ENCODE results near the gene VKORC1L1.
"Not testable (repeated sequence)": the region's sequence is repeated elsewhere in the genome, so short reads cannot be mapped to it uniquely, and the experiment has no call there.

The VKORC1L1 gene

DNA sequence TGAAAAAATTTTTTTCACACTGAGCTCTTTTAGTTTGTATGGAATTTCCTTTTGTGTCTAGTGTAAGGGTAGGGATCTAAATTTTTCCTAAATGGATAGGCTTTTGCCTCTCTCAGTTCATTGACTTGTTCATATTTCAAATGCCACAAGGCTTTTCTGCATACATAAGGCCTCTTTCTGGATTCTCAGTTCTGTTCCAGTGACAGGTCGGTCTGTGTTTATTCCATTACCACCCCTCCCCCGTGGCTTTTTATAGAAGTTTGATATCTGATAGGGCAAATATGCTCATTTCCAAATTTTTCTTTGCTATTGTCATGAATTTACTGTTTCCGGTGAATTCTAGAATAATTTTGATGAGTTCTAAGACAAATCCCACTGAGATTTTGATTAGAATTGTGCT is 12.7 kb downstream of the VKORC1L1 start:
- not testable (repeated sequence) for H3K4me1 ChIP-seq (ENCODE audit: control insufficient read depth, insufficient read depth, low read length, unreplicated experiment); H2AFZ ChIP-seq (ENCODE audit: low read length, unreplicated experiment); H3K27me3 ChIP-seq (ENCODE audit: insufficient read depth, low read length); H3K79me2 ChIP-seq (ENCODE audit: control insufficient read depth, insufficient read depth, low read length, unreplicated experiment); H3K27ac ChIP-seq (ENCODE audit: low read depth, low read length); H3K36me3 ChIP-seq (ENCODE audit: insufficient read depth, low read length); H3K4me3 ChIP-seq (ENCODE audit: low read depth, low read length)

DNA sequence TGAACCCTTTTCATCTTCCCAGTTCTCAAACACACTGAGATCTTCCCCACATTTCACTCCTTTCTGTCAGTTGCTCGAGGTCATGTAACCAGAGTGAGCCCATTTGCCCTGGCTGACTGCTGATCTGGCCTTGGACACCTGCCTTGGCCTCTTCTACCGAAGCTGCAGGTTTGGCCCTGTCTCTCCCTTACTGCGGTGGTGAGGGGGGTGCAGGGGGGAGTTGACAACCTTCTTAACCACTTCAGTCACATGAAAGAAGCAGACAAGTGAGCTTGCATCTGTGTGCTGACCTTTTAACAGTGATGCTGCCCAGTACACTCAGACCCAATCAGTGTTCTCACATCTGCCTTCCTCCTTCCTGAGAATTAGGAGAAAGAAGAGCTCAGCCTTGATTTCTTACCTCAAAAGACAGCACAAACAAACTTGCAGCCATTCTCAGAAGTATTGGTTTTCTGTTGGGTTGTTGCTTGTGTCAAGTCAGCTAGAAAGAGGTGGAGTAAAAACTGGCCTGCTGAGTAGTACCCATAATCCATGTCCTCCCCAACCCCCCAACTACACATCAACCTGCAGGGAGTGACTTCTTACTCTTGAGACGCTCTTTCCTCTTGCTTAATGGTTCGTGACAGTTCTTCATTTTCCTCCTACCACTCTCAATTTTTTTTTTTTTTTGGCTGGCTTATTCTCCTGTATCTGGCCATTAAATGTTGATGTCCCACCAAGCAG is 15.7 kb downstream of the VKORC1L1 start:
- not testable (repeated sequence) for H3K4me1 ChIP-seq (ENCODE audit: control insufficient read depth, insufficient read depth, low read length, unreplicated experiment); H3K27ac ChIP-seq (ENCODE audit: low read depth, low read length); H3K27me3 ChIP-seq (ENCODE audit: insufficient read depth, low read length); H3K36me3 ChIP-seq (ENCODE audit: insufficient read depth, low read length); H2AFZ ChIP-seq (ENCODE audit: low read length, unreplicated experiment); H3K4me3 ChIP-seq (ENCODE audit: low read depth, low read length)
- peaks cover 12% of the 10 kb centered on the region for H3K79me2 ChIP-seq (ENCODE audit: control insufficient read depth, insufficient read depth, low read length, unreplicated experiment)

DNA sequence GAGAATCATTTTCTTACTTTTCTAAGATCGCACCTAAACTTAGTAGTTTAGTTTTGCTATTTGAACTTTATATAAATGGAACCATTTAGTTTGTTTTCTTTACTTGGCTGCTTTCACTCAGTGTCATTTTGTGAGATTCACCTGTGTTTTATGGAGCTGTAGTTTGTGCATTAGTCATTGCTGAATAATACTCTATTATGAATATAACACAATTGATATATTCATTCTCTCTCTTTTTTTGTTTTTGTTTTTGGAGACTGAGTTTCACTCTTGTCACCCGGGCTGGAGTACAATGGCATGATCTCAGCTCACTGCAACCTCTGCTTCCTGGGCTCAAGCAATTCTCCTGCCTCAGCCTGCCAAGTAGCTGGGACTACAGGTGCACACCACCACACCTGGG is 16.8 kb downstream of the VKORC1L1 start:
- H3K27ac ChIP-seq (ENCODE audit: low read depth, low read length); H2AFZ ChIP-seq (ENCODE audit: low read length, unreplicated experiment); H3K4me3 ChIP-seq (ENCODE audit: low read depth, low read length); H3K36me3 ChIP-seq (ENCODE audit: insufficient read depth, low read length); H3K4me1 ChIP-seq (ENCODE audit: control insufficient read depth, insufficient read depth, low read length, unreplicated experiment); H3K27me3 ChIP-seq (ENCODE audit: insufficient read depth, low read length): not testable (repeated sequence)
- H3K79me2 ChIP-seq (ENCODE audit: control insufficient read depth, insufficient read depth, low read length, unreplicated experiment), result peaks cover 12% of the 10 kb centered on the region

DNA sequence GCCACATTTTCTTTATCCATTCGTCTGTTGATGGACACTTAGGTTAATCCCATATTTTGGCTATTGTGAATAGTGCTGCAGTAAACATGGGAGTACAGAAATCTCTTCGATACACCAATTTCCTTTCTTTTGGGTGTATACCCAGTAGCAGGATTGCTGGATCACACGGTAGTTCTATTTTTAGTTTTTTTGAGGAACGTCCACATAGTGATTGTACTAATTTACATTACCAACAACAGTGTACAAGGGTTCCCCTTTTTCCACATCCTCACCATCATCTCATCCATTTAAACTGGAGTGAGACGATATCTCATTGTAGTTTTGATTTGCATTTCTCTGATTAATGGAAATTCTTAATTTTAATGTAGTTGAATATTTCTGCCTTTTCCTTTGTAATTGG is 19.3 kb downstream of the VKORC1L1 start:
- Histone ChIP-seq H3K27ac (ENCODE audit: low read depth, low read length) (no peak overlapping the region), H3K27me3 (ENCODE audit: insufficient read depth, low read length) (no peaks in the 10 kb centered on the region), H3K79me2 (ENCODE audit: control insufficient read depth, insufficient read depth, low read length, unreplicated experiment) (peaks cover 12% of the 10 kb centered on the region), H2AFZ (ENCODE audit: low read length, unreplicated experiment) (no peak overlapping the region), H3K4me3 (ENCODE audit: low read depth, low read length) (no peak overlapping the region), H3K4me1 (ENCODE audit: control insufficient read depth, insufficient read depth, low read length, unreplicated experiment) (no peaks in the 10 kb centered on the region), H3K36me3 (ENCODE audit: insufficient read depth, low read length) (0 out of 2 replicates have a peak, but pooled peaks cover 5% of the 10 kb centered on the region)

DNA sequence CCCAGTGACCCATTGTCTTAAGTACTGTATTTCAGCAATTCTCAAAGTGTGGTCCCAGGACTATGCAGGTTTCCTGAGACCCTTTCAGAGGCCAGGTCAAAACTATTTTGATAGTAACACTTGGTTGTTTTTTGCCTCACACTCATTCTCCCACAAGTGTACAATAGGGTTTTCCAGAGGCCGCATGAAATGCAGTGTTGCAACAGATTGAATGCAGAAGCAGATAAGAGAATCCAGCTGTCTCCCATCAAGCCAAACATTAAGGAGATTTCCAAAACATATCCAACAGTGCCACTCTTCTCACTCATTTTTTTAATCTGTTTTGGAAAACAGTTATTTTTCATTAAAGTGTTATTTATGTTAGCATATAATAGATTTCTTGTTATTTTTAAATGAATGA is 20.0 kb downstream of the VKORC1L1 start:
- peaks cover 12% of the 10 kb centered on the region for H3K79me2 ChIP-seq (ENCODE audit: control insufficient read depth, insufficient read depth, low read length, unreplicated experiment)

DNA sequence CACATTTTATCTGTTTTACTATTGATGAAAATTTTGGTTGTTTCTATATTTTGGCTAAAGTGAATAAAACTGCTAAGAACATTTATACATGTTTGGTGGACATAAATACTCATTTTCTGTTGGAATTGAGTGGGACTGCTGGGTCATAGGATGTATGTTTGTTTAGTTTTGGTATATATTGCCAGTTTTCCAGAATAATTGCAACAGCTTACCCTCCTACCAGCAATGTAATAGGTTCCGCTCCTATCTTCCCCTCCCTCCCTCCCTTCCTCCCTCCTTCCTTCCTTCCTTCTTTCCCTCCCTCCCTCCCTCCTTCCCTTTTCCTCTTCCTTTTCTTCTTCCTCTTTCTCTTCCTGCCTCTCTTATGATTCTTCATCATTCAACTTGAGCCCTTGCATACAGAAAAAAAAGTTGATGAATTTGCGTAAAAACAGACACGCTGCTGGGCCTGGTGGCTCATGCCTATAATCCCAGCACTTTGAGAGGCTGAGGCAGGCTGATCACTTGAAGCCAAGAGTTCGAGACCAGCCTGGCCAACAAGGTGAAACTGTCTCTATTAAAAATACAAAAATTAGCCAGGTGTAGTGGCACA is 23.5 kb downstream of the VKORC1L1 start:
- H3K36me3 ChIP-seq (ENCODE audit: insufficient read depth, low read length), result peaks cover 15% of the 10 kb centered on the region

More for the DNA sequence above, 20.0 kb downstream of the VKORC1L1 start:
- Histone ChIP-seq H2AFZ (ENCODE audit: low read length, unreplicated experiment) (no peak overlapping the region), H3K4me1 (ENCODE audit: control insufficient read depth, insufficient read depth, low read length, unreplicated experiment) (no peaks in the 10 kb centered on the region), H3K36me3 (ENCODE audit: insufficient read depth, low read length) (0 out of 2 replicates have a peak, but pooled peaks cover 5% of the 10 kb centered on the region), H3K27me3 (ENCODE audit: insufficient read depth, low read length) (no peaks in the 10 kb centered on the region), H3K4me3 (ENCODE audit: low read depth, low read length) (no peak overlapping the region), H3K27ac (ENCODE audit: low read depth, low read length) (no peak overlapping the region)

DNA sequence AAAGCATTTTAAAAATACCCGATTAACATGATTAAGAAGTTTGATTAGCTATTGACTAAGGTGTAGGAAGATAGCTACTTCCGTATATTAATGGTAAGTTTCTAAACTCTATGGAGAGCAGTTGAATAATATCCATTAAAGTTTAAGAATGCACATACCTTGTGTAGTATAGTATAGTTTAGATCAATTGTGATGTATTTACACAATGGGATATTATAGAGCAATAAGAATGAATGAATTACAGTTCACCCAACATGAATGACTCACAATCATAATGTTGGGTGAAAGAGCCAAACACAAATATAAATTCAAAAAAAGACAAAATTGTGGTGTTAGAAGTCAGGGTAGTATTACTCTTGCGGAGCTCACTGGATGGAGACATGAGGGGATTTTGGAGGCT is 24.4 kb downstream of the VKORC1L1 start:
- H3K36me3 ChIP-seq (ENCODE audit: insufficient read depth, low read length), result peaks cover 14% of the 10 kb centered on the region
- not testable (repeated sequence) for H2AFZ ChIP-seq (ENCODE audit: low read length, unreplicated experiment); H3K79me2 ChIP-seq (ENCODE audit: control insufficient read depth, insufficient read depth, low read length, unreplicated experiment); H3K27ac ChIP-seq (ENCODE audit: low read depth, low read length); H3K4me3 ChIP-seq (ENCODE audit: low read depth, low read length); H3K4me1 ChIP-seq (ENCODE audit: control insufficient read depth, insufficient read depth, low read length, unreplicated experiment); H3K27me3 ChIP-seq (ENCODE audit: insufficient read depth, low read length)

More for the DNA sequence above, 23.5 kb downstream of the VKORC1L1 start:
- Histone ChIP-seq H3K4me1 (ENCODE audit: control insufficient read depth, insufficient read depth, low read length, unreplicated experiment) (no peaks in the 10 kb centered on the region), H3K79me2 (ENCODE audit: control insufficient read depth, insufficient read depth, low read length, unreplicated experiment) (peaks cover 14% of the 10 kb centered on the region), H3K27me3 (ENCODE audit: insufficient read depth, low read length) (no peaks in the 10 kb centered on the region), H2AFZ (ENCODE audit: low read length, unreplicated experiment) (no peak overlapping the region), H3K27ac (ENCODE audit: low read depth, low read length) (no peak overlapping the region), H3K4me3 (ENCODE audit: low read depth, low read length) (no peak overlapping the region)

DNA sequence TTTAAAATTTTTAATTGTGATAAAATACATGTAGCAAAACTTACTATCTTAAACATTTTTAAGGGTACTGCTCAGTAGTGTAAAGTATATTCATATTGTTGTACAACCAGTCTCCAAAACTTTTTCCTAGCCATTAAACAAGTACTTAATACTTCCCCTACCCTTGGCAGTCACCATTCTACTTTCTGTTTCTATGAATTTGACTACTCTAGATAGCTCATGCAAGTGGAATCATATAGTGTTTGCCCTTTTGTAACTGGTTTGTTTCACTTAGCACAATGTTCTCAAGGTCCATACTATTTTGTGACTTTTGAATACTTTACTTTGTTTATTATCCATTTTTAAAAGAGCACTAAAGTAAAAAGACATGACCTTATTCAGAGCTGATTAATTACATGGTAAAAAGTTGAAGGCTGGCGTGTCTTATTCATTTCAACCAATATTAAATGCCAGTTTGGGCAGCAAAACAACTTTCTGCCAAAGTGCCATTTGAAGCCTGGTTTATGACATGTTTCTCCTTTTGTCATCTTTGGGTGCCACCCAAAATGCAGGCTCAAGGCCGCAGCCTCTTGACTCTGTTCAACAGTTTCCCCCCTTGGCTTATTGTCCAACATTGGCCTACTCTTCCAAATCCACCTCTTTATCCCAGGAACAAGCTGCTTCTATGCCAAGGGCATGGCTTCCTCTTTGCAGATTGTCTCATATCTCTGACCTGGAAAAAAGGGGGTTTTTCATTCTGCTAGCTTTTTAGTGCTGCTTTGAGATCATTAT is 26.0 kb downstream of the VKORC1L1 start:
- not testable (repeated sequence) for H3K27me3 ChIP-seq (ENCODE audit: insufficient read depth, low read length); H3K4me3 ChIP-seq (ENCODE audit: low read depth, low read length); H3K79me2 ChIP-seq (ENCODE audit: control insufficient read depth, insufficient read depth, low read length, unreplicated experiment); H2AFZ ChIP-seq (ENCODE audit: low read length, unreplicated experiment); H3K27ac ChIP-seq (ENCODE audit: low read depth, low read length); H3K4me1 ChIP-seq (ENCODE audit: control insufficient read depth, insufficient read depth, low read length, unreplicated experiment)
- H3K36me3 ChIP-seq (ENCODE audit: insufficient read depth, low read length), result peaks cover 17% of the 10 kb centered on the region

DNA sequence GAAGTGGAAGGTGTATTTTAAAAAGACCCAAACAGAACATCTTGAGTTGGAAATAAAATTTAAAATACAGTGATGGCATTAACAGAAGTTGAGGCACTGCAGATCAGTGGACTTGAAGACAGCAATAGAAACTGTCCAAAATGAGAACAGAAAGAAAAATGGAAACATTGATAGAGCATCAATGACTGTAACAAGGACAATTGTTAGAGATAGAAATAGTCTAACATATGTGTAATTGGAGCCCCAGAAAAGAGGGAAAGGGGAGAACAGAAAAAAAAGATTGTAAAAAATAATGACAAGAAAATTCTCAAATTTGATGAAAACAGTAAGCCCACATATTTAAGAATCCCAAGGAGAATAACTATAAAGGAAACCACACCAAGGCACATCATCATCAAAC is 29.4 kb downstream of the VKORC1L1 start:
- H3K4me1 ChIP-seq (ENCODE audit: control insufficient read depth, insufficient read depth, low read length, unreplicated experiment), result no peaks in the 10 kb centered on the region
- H2AFZ ChIP-seq (ENCODE audit: low read length, unreplicated experiment), result no peak overlapping the region
- H3K27ac ChIP-seq (ENCODE audit: low read depth, low read length), result no peak overlapping the region
- peaks cover 3% of the 10 kb centered on the region for H3K79me2 ChIP-seq (ENCODE audit: control insufficient read depth, insufficient read depth, low read length, unreplicated experiment)
- peaks cover 21% of the 10 kb centered on the region for H3K36me3 ChIP-seq (ENCODE audit: insufficient read depth, low read length)
- no peaks in the 10 kb centered on the region for H3K27me3 ChIP-seq (ENCODE audit: insufficient read depth, low read length)
- H3K4me3 ChIP-seq (ENCODE audit: low read depth, low read length), result no peak overlapping the region

DNA sequence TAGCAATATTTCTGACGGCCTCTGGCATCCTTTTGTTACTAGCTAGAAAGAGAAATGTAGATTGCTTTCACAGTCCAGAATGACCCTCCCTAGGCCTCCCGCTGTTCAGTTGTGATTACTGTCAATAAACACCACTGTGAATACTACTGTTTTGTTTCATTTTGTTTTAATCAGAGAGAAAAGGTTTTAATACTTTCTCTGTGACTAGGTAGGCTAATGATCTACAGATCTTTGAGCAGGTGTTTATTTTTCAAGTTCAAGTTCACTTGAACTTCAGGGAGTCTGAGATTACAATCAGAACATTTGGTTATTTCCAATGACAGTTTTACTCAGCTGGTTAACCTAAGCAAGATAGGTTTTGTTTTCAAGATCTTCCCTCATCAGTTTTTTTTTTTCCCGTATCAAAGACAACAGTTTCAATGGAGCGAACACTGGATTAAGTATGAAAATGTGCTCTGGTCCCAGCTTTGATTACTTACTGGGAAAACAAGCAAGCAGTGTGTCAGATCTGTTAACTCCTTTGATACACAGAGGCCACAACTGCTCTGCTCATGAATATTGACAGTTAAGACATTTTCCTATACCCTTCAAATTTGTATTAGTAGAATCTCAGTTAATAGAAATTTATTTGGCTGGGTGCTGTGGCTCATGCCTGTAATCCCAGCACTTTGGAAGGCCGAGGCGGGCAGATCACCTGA is 34.8 kb downstream of the VKORC1L1 start:
- Histone ChIP-seq H3K79me2 (ENCODE audit: control insufficient read depth, insufficient read depth, low read length, unreplicated experiment) (peaks cover 4% of the 10 kb centered on the region), H3K27ac (ENCODE audit: low read depth, low read length) (no peak overlapping the region), H3K27me3 (ENCODE audit: insufficient read depth, low read length) (no peaks in the 10 kb centered on the region)

More for the DNA sequence above, 34.8 kb downstream of the VKORC1L1 start:
- Histone ChIP-seq H3K36me3 (ENCODE audit: insufficient read depth, low read length) (peaks cover 4% of the 10 kb centered on the region; the same call in 1 of the 2 replicates), H3K4me3 (ENCODE audit: low read depth, low read length) (no peak overlapping the region), H3K4me1 (ENCODE audit: control insufficient read depth, insufficient read depth, low read length, unreplicated experiment) (no peaks in the 10 kb centered on the region), H2AFZ (ENCODE audit: low read length, unreplicated experiment) (no peak overlapping the region)
